Measurements from ENCODE around the gene IQSEC1. TPM values are rescaled to one million over a fixed set of nuclear protein-coding genes. Genes with fewer than 3 reads are reported as not detected.

IQSEC1 gene
- total and polyA plus RNA-seq, 10 of the 15 experiments (the other 5 are each of a cell fraction or from before 2014, with no cell fraction given), result 0.92 to 55.2 (median 8.5) TPM

DNA sequence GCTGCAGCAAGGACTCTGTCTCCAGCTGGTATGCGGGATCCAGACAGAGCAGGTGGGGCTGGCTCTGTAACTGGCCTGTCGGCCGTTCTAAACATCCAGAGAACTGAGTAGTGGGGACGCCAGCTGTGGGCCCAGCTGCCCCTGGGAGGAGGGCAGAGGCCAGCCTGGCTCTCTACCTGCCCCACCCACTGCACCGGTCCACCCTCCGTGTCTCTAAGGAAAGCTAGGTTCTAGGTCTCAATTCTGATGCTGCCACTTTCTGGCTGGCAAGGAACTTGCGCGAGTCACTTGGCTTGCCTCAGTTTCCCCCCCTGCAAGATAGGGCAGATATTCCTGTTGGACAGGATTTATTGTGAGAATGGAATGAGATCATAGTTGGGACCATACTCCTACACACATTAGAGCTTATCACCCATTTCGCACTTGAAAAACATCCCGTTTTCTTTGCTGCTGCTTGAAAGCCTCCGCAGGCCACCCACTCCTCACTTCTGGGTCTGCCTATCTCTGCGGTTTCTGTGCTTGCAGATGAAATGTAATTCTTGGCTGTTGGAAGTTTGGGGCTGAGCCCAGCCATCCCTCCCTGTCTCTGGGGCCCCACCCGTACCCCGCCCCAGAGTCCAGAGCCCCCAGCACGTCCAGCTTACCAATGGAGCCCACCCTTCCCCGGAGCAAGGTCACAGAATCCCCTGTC lies 65.8 kb downstream of the IQSEC1 start:
- in situ Hi-C loops (cut with MboI) (no loop called here), intact Hi-C loops (cut with micrococcal nuclease; ENCODE audit: unreplicated experiment) (no loop called here)
- TF ChIP-seq RB1 (IDR thresholded peaks at IDR 0.05; ENCODE audit: borderline replicate concordance) (no peak), CEBPB (IDR thresholded peaks at IDR 0.05; ENCODE audit: borderline replicate concordance in 1 of 2, low read depth in 2 of 2, low read length in 2 of 2) (no peak), NR2F1 (conservative IDR thresholded peaks at IDR 0.05) (no peak), ZBTB11 (CRISPR knock-in tag; IDR thresholded peaks at IDR 0.05) (no peak), PAX5 (IDR thresholded peaks at IDR 0.05; ENCODE audit: borderline replicate concordance, low read depth, low read length) (no peak), POLR2AphosphoS5 (IDR thresholded peaks at IDR 0.05; ENCODE audit: low read length) (no peak), IKZF1 (conservative IDR thresholded peaks at IDR 0.05) (no peak), NFIC (IDR thresholded peaks at IDR 0.05; ENCODE audit: low read depth, low read length) (no peak), EGR1 (IDR thresholded peaks at IDR 0.05; ENCODE audit: borderline replicate concordance in 1 of 2, low read depth in 2 of 2, low read length in 2 of 2) (no peak), SMARCA5 (IDR thresholded peaks at IDR 0.05) (no peak), DPF2 (IDR thresholded peaks at IDR 0.05) (no peak), IKZF2 (IDR thresholded peaks at IDR 0.05) (no peak)
- TF ChIP-seq, protein P1, sequence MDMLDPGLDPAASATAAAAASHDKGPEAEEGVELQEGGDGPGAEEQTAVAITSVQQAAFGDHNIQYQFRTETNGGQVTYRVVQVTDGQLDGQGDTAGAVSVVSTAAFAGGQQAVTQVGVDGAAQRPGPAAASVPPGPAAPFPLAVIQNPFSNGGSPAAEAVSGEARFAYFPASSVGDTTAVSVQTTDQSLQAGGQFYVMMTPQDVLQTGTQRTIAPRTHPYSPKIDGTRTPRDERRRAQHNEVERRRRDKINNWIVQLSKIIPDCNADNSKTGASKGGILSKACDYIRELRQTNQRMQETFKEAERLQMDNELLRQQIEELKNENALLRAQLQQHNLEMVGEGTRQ (IDR thresholded peaks at IDR 0.05; ENCODE audit: borderline replicate concordance, low read depth, low read length), result no peak
- TF ChIP-seq, protein P2, sequence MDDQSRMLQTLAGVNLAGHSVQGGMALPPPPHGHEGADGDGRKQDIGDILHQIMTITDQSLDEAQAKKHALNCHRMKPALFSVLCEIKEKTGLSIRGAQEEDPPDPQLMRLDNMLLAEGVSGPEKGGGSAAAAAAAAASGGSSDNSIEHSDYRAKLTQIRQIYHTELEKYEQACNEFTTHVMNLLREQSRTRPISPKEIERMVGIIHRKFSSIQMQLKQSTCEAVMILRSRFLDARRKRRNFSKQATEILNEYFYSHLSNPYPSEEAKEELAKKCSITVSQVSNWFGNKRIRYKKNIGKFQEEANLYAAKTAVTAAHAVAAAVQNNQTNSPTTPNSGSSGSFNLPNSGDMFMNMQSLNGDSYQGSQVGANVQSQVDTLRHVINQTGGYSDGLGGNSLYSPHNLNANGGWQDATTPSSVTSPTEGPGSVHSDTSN (IDR thresholded peaks at IDR 0.05; ENCODE audit: insufficient replicate concordance, low read depth, low read length), result no peak
- peaks cover 94% of the 10 kb centered on the region for H3K79me2 ChIP-seq (ENCODE audit: control insufficient read depth, insufficient read depth, low read length)
- no peak overlapping the region; the same call in 1 of the 2 replicates for H3K4me2 ChIP-seq (ENCODE audit: control insufficient read depth, insufficient read depth)
- H3K4me1 ChIP-seq (ENCODE audit: control insufficient read depth, insufficient read depth, low read length), result peaks cover 90% of the 10 kb centered on the region
- ChIA-PET RAD21 (ENCODE audit: unreplicated experiment) (interaction anchor here (0.7 to 1.3 kb wide), 3 partner anchors 8 to 15 kb away, joined by 3 to 4 read pairs (median 4); no protein-coding TSS in a partner anchor), CTCF (interaction anchor here (0.7 to 7.2 kb wide), 2 partner anchors 11 to 40 kb away, joined by 5 to 57 read pairs; no protein-coding TSS in a partner anchor), SMC1A (ENCODE audit: uncharacterized antibody, unreplicated experiment) (interaction anchor here (1.1 to 12.7 kb wide), 3 partner anchors 8 to 26 kb away, joined by 3 to 123 read pairs (median 54); no protein-coding TSS in a partner anchor), POLR2A (interaction anchor here (1.5 to 11.5 kb wide), 4 partner anchors 8 to 65 kb away, joined by 4 to 170 read pairs (median 34); no protein-coding TSS in a partner anchor)
- H3K27me3 ChIP-seq (replicated peaks in 1 of 2; ENCODE audit: control insufficient read depth in 2 of 2, insufficient read depth in 2 of 2, low read length in 1 of 2), result no peaks in the 10 kb centered on the region
- H3K27ac ChIP-seq (ENCODE audit: control insufficient read depth, insufficient read depth), result peak overlapping the region; percentile 99; the same call in 1 of the 2 replicates
- 96% methylated on average over 15 of the region's 16 CpGs for WGBS (ENCODE audit: insufficient coverage, insufficient replicate concordance, low lambda C conversion rate, missing lambda C conversion rate)
- H3K4me3 ChIP-seq, result no peak overlapping the region
- no peak for FAIRE-seq
- no peaks in the 10 kb centered on the region for H4K20me1 ChIP-seq (ENCODE audit: control insufficient read depth, insufficient read depth)
- no peak overlapping the region for H2AFZ ChIP-seq (ENCODE audit: control insufficient read depth, low read depth, low read length)
- no peaks in the 10 kb centered on the region for H3K9me3 ChIP-seq (replicated peaks; ENCODE audit: control insufficient read depth, insufficient read depth, low read length)
- no peak for DNase-seq (ENCODE audit: low read depth, low spot score)
- H3K36me3 ChIP-seq (ENCODE audit: control insufficient read depth in 2 of 2, insufficient read depth in 2 of 2, low read length in 1 of 2), result peaks cover 0 to 6% of the 10 kb centered on the region in 2 experiments
- H3K9ac ChIP-seq (ENCODE audit: control insufficient read depth, insufficient read depth, low read length), result no peak overlapping the region
- ATAC-seq, result no peak
- no TSS peak for BruUV-seq (replicated peaks)

Data from GM12878 (cell line).